Glutamatergic neuron (in vitro differentiated cells): ENCODE measurements around the gene SKP1. TPM values are rescaled to one million over a fixed set of nuclear protein-coding genes. Genes with fewer than 3 reads are reported as not detected.

Experiments
- DNase-seq: peaks from one replicate; pipeline ENCODE4 v3.0.0; 2022
- H3K27ac Mint-ChIP-seq: one replicate; pipeline ENCODE4 v1.8.0; 2020; ENCODE audit warnings: mild to moderate bottlenecking, mixed read lengths, inconsistent platforms; ENCODE audit not compliant: unreplicated experiment
- H3K27me3 Mint-ChIP-seq: one replicate; pipeline ENCODE4 v1.8.0; 2020; ENCODE audit warnings: mild to moderate bottlenecking, moderate library complexity, mixed read lengths, inconsistent platforms; ENCODE audit not compliant: unreplicated experiment
- H3K36me3 Mint-ChIP-seq: one replicate; pipeline ENCODE4 v1.8.0; 2020; ENCODE audit warnings: mild to moderate bottlenecking, mixed read lengths, inconsistent platforms; ENCODE audit not compliant: unreplicated experiment
- H3K4me1 Mint-ChIP-seq: one replicate; pipeline ENCODE4 v1.8.0; 2020; ENCODE audit warnings: mild to moderate bottlenecking, low read depth, mixed read lengths, inconsistent platforms; ENCODE audit not compliant: unreplicated experiment
- H3K4me3 Mint-ChIP-seq: one replicate; pipeline ENCODE4 v1.8.0; 2020; ENCODE audit warnings: mild to moderate bottlenecking, mixed read lengths, inconsistent platforms; ENCODE audit not compliant: unreplicated experiment
- H3K9me3 Mint-ChIP-seq: one replicate; pipeline ENCODE4 v1.8.0; 2020; ENCODE audit warnings: mild to moderate bottlenecking, moderate library complexity, mixed read lengths, inconsistent platforms; ENCODE audit not compliant: unreplicated experiment
- CTCF ChIP-seq: fragments of 200-600 bp; sonication (generic); IDR thresholded peaks from one replicate; pipeline ENCODE4 v1.5.0; 2021; ENCODE audit not compliant: partially characterized antibody, unreplicated experiment
- total RNA-seq: library from RNA; stranded (reverse); fragmentation: NEBNext Ultra II Directional; extraction: Animal tissue kit (Norgen Biotek cat#: 25700); gene quantifications from one replicate; pipeline ENCODE4 v1.2.1, GENCODE V29; 2021; ENCODE audit not compliant: unreplicated experiment

Gene SKP1
- total RNA-seq, 1 donor from 2014 or later: 345 TPM

GRCh38 chr5:134111741-134112647 lies 64.8 kb downstream of the SKP1 start:
- no peaks in the 10 kb centered on the region for H3K9me3 Mint-ChIP-seq
- no peak overlapping the region for H3K27ac Mint-ChIP-seq
- DNase-seq: no peak
- peaks cover 7% of the 10 kb centered on the region for H3K4me1 Mint-ChIP-seq
- peak overlapping the region; percentile 55 for H3K4me3 Mint-ChIP-seq
- H3K27me3 Mint-ChIP-seq: peaks cover 13% of the 10 kb centered on the region
- peaks cover 4% of the 10 kb centered on the region for H3K36me3 Mint-ChIP-seq
- no peak for TF ChIP-seq CTCF

- Mint-ChIP-seq H3K27ac (no peak overlapping the region), H3K9me3 (no peaks in the 10 kb centered on the region), H3K27me3 (peaks cover 8% of the 10 kb centered on the region), H3K4me3 (no peak overlapping the region), H3K36me3 (peaks cover 4% of the 10 kb centered on the region), H3K4me1 (peaks cover 7% of the 10 kb centered on the region)
- no peak for DNase-seq
- TF ChIP-seq CTCF: no peak
These were observed 66.4 kb downstream of the SKP1 start for GRCh38 chr5:134110382-134110781.

- no peak overlapping the region for H3K27ac Mint-ChIP-seq
- no peak for TF ChIP-seq CTCF
- peaks cover 5% of the 10 kb centered on the region for H3K27me3 Mint-ChIP-seq
- DNase-seq: no peak
- peaks cover 4% of the 10 kb centered on the region for H3K4me1 Mint-ChIP-seq
- H3K9me3 Mint-ChIP-seq: no peaks in the 10 kb centered on the region
- no peak overlapping the region for H3K4me3 Mint-ChIP-seq
- H3K36me3 Mint-ChIP-seq: peaks cover 4% of the 10 kb centered on the region
These were observed 69.0 kb downstream of the SKP1 start for GRCh38 chr5:134107779-134108178.

GRCh38 chr5:134106991-134107701 lies 69.6 kb downstream of the SKP1 start:
- DNase-seq: no peak
- Mint-ChIP-seq H3K4me3 (no peak overlapping the region), H3K4me1 (peaks cover 3% of the 10 kb centered on the region), H3K27me3 (peaks cover 3% of the 10 kb centered on the region), H3K27ac (no peak overlapping the region), H3K36me3 (peaks cover 2% of the 10 kb centered on the region), H3K9me3 (no peaks in the 10 kb centered on the region)
- TF ChIP-seq CTCF: no peak
